Myocyte (in vitro differentiated cells): ENCODE measurements around the gene HIRA. TPM values are rescaled to one million over a fixed set of nuclear protein-coding genes. Genes with fewer than 3 reads are reported as not detected.

Source experiments
- DNase-seq: peaks from one replicate; pipeline ENCODE4 v3.0.0-alpha.2; 2012; ENCODE audit warnings: low read depth
- total RNA-seq: library from RNA; depleted of rRNA; stranded (reverse); fragments of >200 nt; gene quantifications from 2 replicates; pipeline ENCODE4 v1.2.3, GENCODE V29; 2014

Gene HIRA
- total RNA-seq, 1 donor from 2014 or later: 16.4 TPM

DNA sequence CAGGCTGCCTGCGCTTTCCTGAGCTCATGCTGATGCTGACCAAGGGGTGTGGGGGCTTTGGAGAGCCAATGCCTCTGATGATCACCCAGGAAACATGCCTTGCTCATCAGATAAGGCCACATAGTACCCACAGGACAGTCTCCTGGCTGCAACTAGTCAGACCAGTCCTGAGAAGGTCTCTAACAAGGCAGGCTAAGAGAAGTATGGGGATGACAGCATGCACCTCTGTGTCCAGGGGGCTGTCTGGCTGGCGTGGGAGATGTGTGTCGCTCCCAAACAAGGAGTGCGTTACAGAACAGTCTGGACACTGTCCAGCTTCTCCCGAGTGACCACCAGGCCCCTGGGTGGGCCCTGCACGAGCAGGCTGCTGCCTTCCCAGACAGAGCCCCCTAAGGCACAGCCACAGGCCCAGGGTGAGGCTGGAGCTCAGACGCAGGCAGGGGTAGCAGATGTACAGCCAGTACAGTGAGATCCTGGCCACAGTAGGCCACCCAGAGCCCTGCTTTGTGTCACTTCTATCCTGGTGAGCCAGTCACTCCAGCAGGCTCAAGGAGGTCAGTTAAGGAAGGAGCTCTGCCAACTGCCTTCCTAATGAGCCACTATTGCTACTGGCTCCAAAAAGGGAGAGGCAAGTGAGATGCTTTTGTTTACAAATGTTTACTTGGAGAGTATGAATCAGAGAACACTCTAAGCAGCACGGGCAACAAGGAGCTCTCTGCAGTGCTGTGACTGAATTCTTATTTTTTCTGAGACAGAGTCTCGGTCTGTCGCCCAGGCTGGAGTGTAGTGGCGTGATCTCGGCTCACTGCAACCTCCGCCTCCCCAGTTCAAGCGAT is 74.0 kb downstream of the HIRA start:
- no peak for DNase-seq

DNA sequence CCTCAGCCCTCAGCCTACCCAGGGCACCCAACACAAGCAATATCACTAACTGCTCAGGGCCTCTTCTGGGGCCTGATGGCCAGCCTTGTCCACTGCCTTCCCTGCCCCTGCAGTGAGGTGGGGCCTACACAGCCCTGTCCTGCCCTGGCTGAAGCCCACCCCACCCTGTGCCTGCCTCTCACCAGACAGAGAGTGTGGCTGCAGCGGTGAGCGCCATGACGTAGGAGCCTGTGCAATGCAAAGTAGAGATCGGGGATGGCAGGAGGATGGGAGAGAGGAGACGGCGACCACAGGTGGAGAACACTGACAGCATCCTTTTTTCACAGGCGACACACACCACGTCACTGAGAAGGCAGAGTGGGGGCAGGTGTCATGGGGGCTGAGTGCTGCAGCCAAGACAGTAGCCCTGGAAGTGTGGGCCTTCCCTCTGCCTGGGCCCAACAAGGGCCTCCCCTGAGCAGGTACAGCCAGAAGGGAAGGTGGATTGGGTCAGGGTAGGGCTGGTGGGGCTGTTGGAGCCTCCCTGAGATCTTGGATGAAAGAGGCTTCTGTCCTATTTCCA is 74.7 kb downstream of the HIRA start:
- no peak for DNase-seq

DNA sequence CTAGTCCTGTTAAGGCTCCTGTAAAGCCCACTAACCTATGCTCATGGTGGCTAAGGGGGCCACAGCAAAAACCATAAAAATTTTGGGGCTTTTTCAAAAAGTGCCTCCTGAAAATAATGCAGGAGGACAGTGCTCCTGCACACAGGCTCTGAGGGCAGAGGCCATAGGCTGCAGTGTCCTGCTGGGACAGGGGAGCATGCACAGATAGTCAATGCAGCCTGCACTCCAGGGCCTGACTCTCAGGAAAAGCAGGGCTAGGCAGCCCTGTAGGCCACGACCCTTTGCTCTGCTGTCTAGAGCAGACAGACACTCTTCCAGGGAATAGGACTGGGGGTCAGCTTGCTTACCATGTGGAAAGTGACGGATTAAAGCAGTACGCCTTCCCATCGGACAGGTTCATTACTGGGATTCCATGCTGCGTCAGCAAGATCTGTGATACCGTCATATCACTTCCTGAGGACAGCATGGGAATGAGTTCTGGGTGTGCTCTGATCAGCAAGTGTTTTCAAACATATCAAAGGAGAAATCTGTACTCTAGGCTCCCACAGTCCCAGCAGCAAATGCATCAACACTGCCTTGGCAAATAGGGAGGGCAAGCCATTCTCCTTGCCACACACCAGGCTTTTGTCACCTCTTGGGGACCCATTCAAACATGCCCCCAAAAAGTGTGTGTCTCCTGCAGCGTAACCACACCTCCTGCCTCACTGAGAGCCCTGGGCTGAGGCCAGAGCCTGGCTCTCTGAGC is 75.9 kb downstream of the HIRA start:
- no peak for DNase-seq

DNA sequence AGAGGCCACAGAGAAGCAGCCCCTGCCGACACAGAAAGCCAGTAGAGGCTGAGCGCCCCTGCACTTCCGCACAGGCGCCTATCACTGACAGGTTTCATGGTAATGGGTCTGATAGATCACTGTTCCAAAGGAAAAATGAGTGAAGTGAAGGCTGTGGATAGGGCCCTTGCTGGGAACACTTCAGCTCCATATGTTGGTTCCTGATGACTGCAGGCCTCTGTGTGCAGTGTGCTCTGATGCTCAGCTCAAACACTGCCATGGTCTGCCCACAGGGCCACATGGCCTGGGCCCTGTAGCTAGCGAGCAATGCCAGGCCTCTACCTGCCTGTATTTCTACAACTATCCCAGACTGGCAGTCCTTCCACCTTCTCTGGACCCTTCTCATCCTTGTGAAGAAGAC is 77.3 kb downstream of the HIRA start:
- no peak for DNase-seq

DNA sequence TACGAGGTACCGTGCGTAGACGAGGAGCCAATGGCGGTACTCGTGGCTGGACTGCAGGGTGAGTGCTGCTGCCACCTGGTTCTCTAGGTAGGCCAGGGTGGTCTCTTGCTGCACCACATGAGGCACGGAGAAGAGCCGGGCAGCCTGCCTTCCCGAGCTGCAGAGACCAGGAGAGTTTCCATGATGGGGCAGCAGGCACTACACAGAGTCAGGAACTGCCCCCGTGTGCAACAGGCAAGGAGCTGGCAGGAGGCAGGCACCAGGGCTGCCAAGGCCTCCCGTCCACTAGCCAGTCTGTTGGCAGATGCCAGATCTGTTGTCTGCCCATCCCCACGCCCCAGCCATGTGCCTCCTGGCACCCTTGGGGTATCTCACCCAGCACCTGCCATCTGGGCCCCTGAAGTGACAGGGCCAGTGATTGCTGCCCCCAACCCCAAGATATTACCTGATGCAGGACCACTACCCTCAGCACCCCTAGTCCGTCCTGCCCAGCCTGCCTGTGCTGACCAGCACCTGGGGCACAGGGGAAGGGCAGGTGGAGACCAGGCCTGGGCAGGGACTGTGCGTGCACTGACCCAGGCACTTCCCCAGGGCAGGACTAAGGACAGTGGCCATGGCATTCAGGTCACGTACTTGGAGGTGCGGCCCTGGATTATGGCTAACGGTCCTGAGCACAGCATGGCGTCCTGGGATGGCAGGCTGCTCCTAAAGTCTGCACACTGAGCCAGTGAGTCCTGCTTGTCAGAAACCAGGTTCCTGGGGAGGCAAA is 78.0 kb downstream of the HIRA start:
- no peak for DNase-seq

DNA sequence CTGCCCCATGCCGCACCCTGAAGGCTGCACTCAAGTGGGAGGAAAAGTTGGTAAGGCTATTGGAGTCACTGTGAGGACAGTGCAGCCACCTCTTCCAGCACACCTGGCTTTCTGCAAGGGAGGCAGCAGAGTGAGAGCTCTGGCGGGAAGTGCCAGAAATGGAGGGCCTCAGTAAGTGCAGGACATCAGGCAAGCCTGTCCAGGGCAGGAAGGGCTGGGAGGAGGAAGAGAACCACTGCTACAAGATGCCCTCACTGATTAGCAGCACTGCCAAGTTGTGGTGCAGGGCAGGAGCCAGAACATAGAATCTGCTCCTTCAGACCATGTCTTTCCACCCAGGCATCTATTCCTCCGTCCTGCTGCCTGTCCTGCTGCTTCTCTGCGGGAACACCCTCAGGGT is 78.8 kb downstream of the HIRA start:
- no peak for DNase-seq

DNA sequence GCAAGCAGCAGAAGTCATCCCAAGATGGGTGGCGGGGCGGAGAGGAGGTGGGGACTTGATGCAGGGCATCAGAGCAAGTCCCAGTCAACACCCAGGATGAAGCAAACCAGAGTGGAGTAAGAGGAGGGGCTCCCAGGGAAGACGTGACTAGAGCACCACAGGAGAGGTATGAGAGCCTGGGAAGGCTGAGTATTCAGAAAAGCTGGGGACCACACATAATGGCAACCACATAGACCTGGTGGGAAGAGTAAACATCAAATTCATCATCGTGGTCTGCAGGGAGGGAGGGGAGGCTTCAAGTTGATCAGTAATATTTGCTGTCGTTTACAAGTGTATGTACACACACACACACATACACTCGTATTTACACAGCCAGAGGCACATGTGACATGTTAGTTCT is 79.3 kb downstream of the HIRA start:
- no peak for DNase-seq

DNA sequence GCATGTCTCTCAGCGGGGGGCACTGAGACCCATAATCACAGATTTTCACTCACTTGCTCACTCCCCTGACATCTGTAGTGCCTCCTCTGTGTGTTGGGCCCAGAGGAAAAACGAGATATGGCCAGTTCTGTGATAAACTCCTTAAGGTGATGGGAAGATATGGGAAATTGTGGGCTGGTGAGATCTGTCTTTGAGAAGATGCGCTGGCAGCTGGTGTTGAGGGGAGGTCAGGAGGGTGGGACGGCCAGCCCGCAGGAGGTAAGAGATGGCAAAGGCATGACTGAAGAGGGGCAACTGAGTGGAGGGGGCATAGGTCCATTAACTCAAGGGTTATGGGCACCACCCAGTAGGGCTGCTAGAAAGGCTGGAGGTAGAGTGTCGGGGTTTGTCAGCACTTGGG is 79.9 kb downstream of the HIRA start:
- DNase-seq: no peak

DNA sequence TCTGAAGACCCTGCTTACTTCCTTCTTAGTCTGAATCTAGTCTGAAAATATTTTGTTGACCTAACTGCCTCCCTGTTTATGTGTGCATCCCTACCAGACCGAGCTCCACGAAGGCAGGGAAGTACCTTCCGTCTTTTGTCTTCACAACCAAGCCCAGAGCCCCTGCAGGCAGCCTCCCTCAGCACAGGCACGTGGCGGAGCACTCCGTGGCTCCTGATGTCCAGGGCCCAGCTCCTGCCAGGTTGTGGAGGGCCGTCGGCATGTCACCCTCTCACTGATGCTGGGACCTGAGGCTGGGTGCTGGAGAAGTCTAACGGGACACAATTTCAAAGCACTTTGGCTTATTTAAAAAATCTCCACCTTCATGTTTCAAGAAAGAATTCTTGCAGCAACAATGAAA is 80.6 kb downstream of the HIRA start:
- DNase-seq: no peak

DNA sequence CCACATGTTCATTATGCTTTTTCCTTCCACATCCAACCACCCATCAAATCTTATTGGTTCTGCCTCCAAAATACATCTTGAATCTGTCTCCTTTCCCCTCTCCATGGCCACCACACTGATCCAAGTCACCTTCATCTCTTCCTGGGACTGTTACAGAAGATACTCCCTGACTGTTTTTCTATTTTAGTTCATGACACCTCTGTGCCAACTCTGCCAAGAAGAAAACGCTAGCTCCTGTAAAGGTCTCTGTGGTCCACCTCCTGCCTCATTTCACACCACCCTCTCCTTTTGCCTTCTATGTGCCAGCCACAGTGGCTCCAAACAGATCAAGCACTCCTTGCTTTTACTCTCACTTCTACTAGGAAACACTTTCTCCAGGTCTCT is 81.1 kb downstream of the HIRA start:
- DNase-seq: no peak

DNA sequence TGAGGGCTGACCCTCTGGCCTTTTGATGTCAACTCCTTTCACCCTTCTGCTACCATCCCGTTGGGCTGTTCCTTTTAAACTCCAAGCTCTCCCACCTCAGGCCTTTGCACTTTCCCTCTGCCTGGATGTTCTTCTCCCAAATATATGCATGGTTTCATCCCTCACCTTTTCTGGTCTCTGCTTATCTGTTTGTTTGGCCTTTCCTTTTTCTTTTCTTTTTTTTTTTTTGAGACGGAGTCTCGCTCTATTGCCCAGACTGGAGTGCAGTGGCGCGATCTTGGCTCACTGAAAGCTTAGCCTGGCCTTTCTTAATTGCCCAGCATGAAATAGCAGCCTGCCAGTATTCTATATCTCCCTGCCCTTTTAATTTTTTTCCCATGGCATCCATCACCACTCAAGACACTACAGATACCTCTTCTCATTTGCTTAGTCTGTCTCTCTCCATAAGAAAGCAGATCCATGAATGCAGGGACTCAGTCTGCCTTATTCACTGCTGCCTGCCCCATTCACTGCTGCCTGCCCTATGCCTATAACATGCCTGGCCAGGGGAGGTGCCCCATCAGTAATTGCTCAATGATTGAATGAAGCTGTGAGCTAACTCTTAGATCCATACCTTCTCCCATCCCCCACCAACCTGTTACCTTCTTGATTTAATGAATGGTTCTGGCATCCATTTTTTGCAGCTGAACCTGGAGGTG is 81.6 kb downstream of the HIRA start:
- DNase-seq: no peak

DNA sequence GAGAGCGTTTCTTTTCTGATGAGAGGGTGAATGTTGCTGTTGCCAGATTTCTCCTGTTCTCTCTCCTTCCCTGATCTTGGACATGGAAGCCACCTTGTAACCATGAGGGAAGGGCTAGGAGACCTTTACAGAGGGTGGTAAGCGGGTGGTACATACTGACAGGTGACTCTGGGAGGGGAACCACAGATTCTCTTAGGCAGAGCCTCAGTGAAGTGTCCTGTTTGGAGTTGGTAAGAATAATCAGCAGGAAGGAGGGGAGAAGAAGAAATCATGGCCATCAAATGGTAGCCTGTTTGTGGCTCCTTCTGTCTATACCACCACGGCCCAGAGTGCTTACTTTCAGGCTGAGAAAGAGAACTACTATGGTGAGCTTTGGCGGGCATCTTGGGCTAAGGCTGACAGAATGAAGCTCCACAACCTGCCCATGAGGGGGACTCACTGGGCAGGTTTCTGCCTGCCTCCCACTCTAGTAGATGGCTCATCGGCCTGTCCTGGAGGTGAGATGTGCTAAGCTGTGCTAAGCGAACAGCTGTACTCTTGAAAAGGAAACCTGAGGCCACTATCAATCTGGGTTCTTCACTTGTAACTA is 84.8 kb downstream of the HIRA start:
- no peak for DNase-seq

DNA sequence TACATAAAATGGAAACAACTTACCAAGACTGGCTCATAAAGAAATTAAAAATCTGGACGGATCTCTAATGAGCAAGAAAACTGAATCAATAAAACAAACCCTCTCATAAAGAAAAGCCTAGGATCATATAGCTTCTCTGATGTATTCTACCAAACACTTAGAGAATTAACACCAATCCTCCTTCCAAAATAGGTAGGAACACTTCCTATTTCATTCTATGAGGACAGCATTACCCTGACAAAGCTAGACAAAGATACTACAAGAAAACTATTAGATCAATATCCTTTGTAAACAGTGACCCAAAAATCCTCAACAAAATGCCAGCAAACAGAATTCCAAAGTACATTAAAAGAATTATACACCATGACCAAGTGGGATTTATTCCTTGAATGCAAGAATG is 87.1 kb downstream of the HIRA start:
- no peak for DNase-seq

DNA sequence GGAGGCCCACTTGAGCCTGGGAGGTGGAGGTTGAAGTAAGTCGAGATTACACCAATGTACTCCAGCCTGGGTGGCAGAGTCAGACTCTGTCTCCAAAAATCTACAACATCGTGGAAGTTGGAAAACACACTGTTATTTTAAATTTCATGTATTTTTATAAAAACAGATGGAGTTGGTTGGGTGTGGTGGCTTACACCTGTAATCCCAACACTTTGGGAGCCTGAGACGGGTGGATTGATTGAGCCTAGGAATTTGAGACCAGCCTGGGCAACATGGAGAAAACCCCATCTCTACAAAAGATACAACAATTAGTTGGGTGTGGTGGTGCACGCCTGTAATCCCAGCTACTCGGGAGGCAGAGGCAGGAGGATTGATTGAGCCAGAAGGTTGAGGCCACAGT is 88.1 kb downstream of the HIRA start:
- no peak for DNase-seq

DNA sequence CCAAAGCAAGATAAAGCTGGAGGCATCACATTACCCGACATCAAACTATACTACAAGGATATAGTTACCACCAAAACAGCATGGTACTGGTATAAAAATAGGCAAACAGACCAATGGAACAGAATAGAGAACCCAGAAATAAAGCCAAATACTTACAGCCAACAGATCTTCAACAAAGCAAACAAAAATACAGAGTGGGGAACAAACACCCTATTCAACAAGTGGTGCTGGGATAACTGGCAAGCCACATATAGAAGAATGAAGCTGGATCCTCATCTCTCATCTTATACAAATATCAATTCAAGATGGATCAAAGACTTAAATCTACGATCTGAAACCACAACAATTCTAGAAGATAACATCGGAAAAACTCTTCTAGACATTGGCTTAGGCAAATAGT is 90.0 kb downstream of the HIRA start:
- no peak for DNase-seq

DNA sequence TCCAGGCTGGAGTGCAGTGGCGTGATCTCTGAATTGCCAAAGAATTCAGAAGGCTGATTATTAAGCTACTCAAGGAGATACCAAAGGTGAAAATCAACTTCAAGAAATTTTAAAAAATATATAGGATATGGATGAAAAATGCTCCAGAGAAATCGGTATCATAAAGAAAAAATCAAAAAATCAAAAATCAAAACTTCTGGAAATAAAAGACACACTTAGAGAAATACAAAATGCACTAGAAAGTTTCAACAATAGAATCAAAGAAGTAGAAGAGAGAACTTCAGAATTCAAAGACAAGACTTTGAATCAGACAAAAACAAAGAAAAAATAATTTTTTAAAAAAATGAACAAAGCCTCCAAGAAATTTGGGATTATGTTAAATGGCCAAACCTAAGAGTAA is 94.4 kb downstream of the HIRA start:
- DNase-seq: no peak

DNA sequence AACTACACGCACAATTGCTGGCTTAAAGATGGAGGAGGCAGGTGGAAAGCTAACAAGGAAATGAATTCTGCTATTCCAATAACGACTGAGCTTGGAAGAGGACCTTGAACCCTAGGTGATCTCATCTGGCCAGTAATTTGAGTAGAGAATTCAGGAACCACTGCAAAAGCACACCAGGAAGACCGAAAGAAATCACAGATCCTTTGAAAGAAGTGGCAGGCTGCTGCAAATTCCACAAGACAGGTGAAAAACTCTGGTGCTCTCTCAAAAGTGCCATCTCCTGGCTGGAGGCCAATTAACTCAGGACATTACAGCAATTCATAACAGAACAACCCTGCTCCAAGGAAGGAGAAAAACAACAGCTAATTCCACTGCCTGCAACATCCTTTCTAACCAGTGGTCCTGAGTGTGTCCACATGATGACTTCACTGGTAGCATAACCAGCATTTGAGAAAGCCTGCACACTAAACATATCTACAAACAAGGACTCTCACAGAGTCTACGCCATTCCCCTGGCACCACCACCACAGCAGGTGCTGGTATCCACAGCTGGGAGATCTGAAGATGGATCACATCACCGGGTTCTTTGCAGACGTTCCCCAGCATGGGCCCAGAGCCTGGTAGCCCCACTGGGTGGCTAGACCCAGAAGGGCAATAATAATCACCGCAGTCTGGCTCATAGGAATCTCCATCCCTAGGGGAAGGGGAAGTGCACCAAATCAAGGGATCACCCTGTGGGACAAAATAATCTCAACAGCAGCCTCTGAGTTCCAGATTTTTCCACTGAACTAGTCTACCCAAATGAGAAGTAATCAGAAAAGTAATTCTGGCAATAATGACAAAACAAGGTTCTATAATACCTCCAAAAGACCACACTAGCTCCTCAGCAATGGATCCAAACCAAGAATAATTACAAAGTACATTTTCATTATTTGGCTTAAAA is 95.1 kb downstream of the HIRA start:
- DNase-seq: no peak

DNA sequence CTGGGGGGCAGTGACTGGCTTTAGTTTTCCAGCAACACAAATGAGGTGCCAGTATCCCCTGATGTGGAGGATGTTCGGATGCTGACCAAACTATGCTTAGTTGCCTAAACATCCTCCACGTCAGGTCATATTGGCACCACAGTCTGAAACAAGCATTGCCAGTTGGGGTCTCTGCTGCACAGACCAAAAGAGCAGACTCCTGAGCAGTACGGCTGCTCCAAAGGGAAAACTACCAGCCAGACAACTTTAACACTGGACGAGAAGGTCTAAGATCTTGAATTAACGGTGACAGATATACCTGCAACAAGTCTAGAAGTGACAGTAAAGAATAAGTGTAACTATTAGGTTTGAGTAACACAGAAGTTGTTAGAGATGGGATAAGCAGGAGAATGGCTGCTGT is 99.6 kb downstream of the HIRA start:
- DNase-seq: no peak

DNA sequence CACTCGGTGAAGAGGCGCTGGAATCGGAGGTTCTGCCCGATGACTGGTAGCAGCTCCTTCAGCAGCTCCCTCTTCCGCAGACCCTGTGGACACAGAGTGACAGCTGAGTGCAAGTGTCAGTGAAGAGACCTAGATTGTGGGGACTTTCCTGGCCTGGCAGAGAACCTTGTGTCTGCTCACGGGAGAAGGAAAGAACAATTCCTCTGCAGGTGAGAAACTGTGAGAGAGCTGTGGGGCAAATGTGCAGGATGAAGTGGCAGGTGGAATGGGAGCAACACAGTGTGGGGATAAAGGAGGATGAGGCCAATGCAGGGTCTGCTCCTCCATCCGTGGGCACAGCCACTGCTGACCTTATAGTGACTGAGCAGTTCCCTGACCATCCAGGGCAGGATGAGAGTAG is 100.1 kb downstream of the HIRA start:
- no peak for DNase-seq
